HEK293 (cell line): Measurements from ENCODE around the gene STAB1.

ENCODE experiments used
- CTCF ChIA-PET: fragments of 350-600 bp; formaldehyde crosslinking; extraction: SDS; loops from one replicate; lab custom pipeline; 2021; ENCODE audit warnings: antibody characterized with exemption; lab: Yijun Ruan, JAX
- POLR2A ChIA-PET: fragments of 300-600 bp; formaldehyde crosslinking; extraction: SDS; loops from one replicate; lab custom pipeline; 2020; ENCODE audit warnings: antibody characterized with exemption, inconsistent platforms; lab: Yijun Ruan, JAX
- H3K27ac ChIP-seq: fragments of 200-500 bp; sonication (Bioruptor generic); 2 replicates; pipeline ENCODE4 v1.5.1; 2014; ENCODE audit warnings: low read depth, low read length, control low read depth, inconsistent platforms; ENCODE audit errors: extremely low read depth
- H3K36me3 ChIP-seq, 2 experiments: fragments of 200-500 bp in 1 of 2; sonication (Bioruptor generic) in 1 of 2; 1 replicate in 1 of 2; 2 replicates in 1 of 2; pipeline ENCODE4 v1.5.1; 2014 to 2017; ENCODE audit warnings: inconsistent platforms in 2 of 2, low read length in 2 of 2; ENCODE audit not compliant: control insufficient read depth in 2 of 2, insufficient read depth in 1 of 2
- H3K4me1 ChIP-seq: fragments of 200-500 bp; sonication (Bioruptor generic); 2 replicates; pipeline ENCODE4 v1.5.1; 2014; ENCODE audit warnings: mild to moderate bottlenecking, low read length, inconsistent platforms; ENCODE audit not compliant: control insufficient read depth, insufficient read depth
- H3K4me3 ChIP-seq: 2 replicates; pipeline ENCODE4 v1.5.1; 2011; ENCODE audit warnings: low read depth, mild to moderate bottlenecking, control low read depth, low read length, moderate library complexity
- H3K9me3 ChIP-seq: fragments of 200-500 bp; sonication (Bioruptor generic); 2 replicates; pipeline ENCODE4 v1.5.1; 2014; ENCODE audit warnings: low read depth, low read length, inconsistent platforms; ENCODE audit not compliant: control insufficient read depth, insufficient read depth
- EGR2 ChIP-seq: fragments of 450-650 bp; formaldehyde crosslinking; IDR thresholded peaks from 2 replicates; pipeline ENCODE4 v1.5.1; 2016; ENCODE audit warnings: low read depth, missing biosample characterization, missing genetic modification characterization
- HOXD13 ChIP-seq: sonication (generic); formaldehyde crosslinking; IDR thresholded peaks from 2 replicates; pipeline ENCODE4 v1.8.0; 2022; ENCODE audit warnings: missing genetic modification reagents, borderline replicate concordance
- OVOL3 ChIP-seq: fragments of 450-650 bp; formaldehyde crosslinking; IDR thresholded peaks from 2 replicates; pipeline ENCODE4 v1.5.1; 2016; ENCODE audit warnings: missing biosample characterization, missing genetic modification characterization
- RBAK ChIP-seq: fragments of 450-650 bp; formaldehyde crosslinking; IDR thresholded peaks from 2 replicates; pipeline ENCODE4 v1.5.1; 2016; ENCODE audit warnings: missing biosample characterization, missing genetic modification characterization
- ZBTB7A ChIP-seq: fragments of 450-650 bp; formaldehyde crosslinking; IDR thresholded peaks from 2 replicates; pipeline ENCODE4 v1.5.1; 2016; ENCODE audit warnings: low read depth, missing biosample characterization, missing genetic modification characterization
- ZNF175 ChIP-seq: fragments of 450-650 bp; formaldehyde crosslinking; IDR thresholded peaks from 2 replicates; pipeline ENCODE4 v1.5.1; 2016; ENCODE audit warnings: missing biosample characterization, missing genetic modification characterization
- ZNF292 ChIP-seq: fragments of 450-650 bp; formaldehyde crosslinking; IDR thresholded peaks from 2 replicates; pipeline ENCODE4 v1.5.1; 2016; ENCODE audit warnings: low read depth, missing biosample characterization, missing genetic modification characterization, borderline replicate concordance
- ZNF433 ChIP-seq: fragments of 450-650 bp; formaldehyde crosslinking; IDR thresholded peaks from 2 replicates; pipeline ENCODE4 v1.5.1; 2016; ENCODE audit warnings: missing biosample characterization, missing genetic modification characterization, low read depth
- ZNF529 ChIP-seq: fragments of 450-650 bp; formaldehyde crosslinking; IDR thresholded peaks from 2 replicates; pipeline ENCODE4 v1.5.1; 2017; ENCODE audit warnings: missing genetic modification characterization, missing biosample characterization; ENCODE audit not compliant: insufficient replicate concordance
- ZNF843 ChIP-seq: fragments of 450-650 bp; formaldehyde crosslinking; IDR thresholded peaks from 2 replicates; pipeline ENCODE4 v1.5.1; 2016; ENCODE audit warnings: missing biosample characterization, missing genetic modification characterization
- TF ChIP-seq, protein P1 (sequence below): IDR thresholded peaks from 2 replicates; pipeline ENCODE4 v1.6.1; 2011; ENCODE audit warnings: mild to moderate bottlenecking, low read depth, low read length, borderline replicate concordance
- TF ChIP-seq, protein P2 (sequence below): fragments of 450-650 bp; formaldehyde crosslinking; IDR thresholded peaks from 2 replicates; pipeline ENCODE4 v1.5.1; 2016; ENCODE audit warnings: missing biosample characterization, missing genetic modification characterization
- TF ChIP-seq, protein P3 (sequence below): fragments of 450-650 bp; formaldehyde crosslinking; IDR thresholded peaks from 2 replicates; pipeline ENCODE4 v1.5.1; 2017; ENCODE audit warnings: missing biosample characterization, mild to moderate bottlenecking, missing genetic modification characterization, moderate library complexity
- TF ChIP-seq, protein P4 (sequence below): fragments of 450-650 bp; formaldehyde crosslinking; IDR thresholded peaks from 2 replicates; pipeline ENCODE4 v1.5.1; 2016; ENCODE audit warnings: missing biosample characterization, missing genetic modification characterization
- TF ChIP-seq, protein P5 (sequence below): fragments of 450-650 bp; formaldehyde crosslinking; IDR thresholded peaks from 2 replicates; pipeline ENCODE4 v1.5.1; 2016; ENCODE audit warnings: missing biosample characterization, missing genetic modification characterization

Gene STAB1

DNA sequence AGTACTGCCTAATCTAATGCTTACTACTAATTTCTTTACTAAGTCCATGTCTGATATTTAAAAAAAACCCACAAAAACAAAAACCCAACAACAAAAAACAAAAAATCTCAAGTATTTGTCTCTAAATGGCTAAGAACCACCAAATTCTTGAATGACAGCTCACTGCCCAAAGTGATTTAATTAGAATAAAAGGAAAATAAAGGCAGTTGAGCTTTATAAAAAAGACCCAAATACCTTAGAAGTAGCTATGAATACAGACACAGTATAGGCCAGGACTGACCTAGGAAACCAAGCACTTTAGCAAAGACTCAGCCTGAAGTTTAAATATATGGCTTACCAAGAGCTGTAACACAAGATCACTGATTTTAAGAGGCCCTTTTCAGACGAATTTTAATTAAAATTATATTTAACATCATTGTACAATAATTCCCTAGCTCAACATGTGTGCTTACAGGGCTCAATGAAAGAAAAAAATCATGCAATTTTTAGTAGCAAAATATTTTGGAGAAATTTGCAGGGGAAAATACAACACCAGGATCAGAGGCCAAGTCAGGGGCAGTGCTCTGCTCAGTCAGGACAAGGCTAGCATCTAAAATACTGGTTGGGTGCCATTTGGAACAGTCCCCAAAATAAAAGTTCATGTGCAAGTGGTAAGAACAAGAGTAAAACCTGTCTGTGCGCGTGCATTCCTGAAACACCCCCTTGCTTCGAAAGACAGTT lies 66.0 kb downstream of the STAB1 start:
- TF ChIP-seq ZNF433 (tag by site-specific recombination) (no peak), ZNF292 (tag by site-specific recombination) (no peak), ZNF175 (tag by site-specific recombination) (no peak), ZNF529 (tag by site-specific recombination) (no peak), EGR2 (tag by site-specific recombination) (no peak), RBAK (tag by site-specific recombination) (no peak), ZBTB7A (no peak), OVOL3 (tag by site-specific recombination) (no peak), HOXD13 (CRISPR knock-in tag) (no peak), ZNF843 (tag by site-specific recombination) (no peak)
- TF ChIP-seq, protein P1, sequence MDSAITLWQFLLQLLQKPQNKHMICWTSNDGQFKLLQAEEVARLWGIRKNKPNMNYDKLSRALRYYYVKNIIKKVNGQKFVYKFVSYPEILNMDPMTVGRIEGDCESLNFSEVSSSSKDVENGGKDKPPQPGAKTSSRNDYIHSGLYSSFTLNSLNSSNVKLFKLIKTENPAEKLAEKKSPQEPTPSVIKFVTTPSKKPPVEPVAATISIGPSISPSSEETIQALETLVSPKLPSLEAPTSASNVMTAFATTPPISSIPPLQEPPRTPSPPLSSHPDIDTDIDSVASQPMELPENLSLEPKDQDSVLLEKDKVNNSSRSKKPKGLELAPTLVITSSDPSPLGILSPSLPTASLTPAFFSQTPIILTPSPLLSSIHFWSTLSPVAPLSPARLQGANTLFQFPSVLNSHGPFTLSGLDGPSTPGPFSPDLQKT: no peak
- TF ChIP-seq, protein P2, sequence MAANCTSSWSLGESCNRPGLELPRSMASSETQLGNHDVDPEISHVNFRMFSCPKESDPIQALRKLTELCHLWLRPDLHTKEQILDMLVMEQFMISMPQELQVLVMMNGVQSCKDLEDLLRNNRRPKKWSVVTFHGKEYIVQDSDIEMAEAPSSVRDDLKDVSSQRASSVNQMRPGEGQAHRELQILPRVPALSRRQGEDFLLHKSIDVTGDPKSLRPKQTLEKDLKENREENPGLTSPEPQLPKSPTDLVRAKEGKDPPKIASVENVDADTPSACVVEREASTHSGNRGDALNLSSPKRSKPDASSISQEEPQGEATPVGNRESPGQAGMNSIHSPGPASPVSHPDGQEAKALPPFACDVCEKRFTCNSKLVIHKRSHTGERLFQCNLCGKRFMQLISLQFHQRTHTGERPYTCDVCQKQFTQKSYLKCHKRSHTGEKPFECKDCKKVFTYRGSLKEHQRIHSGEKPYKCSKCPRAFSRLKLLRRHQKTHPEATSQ (tag by site-specific recombination): no peak
- TF ChIP-seq, protein P3, sequence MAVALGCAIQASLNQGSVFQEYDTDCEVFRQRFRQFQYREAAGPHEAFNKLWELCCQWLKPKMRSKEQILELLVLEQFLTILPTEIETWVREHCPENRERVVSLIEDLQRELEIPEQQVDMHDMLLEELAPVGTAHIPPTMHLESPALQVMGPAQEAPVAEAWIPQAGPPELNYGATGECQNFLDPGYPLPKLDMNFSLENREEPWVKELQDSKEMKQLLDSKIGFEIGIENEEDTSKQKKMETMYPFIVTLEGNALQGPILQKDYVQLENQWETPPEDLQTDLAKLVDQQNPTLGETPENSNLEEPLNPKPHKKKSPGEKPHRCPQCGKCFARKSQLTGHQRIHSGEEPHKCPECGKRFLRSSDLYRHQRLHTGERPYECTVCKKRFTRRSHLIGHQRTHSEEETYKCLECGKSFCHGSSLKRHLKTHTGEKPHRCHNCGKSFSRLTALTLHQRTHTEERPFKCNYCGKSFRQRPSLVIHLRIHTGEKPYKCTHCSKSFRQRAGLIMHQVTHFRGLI (tag by site-specific recombination): no peak
- TF ChIP-seq, protein P4, sequence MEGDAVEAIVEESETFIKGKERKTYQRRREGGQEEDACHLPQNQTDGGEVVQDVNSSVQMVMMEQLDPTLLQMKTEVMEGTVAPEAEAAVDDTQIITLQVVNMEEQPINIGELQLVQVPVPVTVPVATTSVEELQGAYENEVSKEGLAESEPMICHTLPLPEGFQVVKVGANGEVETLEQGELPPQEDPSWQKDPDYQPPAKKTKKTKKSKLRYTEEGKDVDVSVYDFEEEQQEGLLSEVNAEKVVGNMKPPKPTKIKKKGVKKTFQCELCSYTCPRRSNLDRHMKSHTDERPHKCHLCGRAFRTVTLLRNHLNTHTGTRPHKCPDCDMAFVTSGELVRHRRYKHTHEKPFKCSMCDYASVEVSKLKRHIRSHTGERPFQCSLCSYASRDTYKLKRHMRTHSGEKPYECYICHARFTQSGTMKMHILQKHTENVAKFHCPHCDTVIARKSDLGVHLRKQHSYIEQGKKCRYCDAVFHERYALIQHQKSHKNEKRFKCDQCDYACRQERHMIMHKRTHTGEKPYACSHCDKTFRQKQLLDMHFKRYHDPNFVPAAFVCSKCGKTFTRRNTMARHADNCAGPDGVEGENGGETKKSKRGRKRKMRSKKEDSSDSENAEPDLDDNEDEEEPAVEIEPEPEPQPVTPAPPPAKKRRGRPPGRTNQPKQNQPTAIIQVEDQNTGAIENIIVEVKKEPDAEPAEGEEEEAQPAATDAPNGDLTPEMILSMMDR (tag by site-specific recombination): no peak
- TF ChIP-seq, protein P5, sequence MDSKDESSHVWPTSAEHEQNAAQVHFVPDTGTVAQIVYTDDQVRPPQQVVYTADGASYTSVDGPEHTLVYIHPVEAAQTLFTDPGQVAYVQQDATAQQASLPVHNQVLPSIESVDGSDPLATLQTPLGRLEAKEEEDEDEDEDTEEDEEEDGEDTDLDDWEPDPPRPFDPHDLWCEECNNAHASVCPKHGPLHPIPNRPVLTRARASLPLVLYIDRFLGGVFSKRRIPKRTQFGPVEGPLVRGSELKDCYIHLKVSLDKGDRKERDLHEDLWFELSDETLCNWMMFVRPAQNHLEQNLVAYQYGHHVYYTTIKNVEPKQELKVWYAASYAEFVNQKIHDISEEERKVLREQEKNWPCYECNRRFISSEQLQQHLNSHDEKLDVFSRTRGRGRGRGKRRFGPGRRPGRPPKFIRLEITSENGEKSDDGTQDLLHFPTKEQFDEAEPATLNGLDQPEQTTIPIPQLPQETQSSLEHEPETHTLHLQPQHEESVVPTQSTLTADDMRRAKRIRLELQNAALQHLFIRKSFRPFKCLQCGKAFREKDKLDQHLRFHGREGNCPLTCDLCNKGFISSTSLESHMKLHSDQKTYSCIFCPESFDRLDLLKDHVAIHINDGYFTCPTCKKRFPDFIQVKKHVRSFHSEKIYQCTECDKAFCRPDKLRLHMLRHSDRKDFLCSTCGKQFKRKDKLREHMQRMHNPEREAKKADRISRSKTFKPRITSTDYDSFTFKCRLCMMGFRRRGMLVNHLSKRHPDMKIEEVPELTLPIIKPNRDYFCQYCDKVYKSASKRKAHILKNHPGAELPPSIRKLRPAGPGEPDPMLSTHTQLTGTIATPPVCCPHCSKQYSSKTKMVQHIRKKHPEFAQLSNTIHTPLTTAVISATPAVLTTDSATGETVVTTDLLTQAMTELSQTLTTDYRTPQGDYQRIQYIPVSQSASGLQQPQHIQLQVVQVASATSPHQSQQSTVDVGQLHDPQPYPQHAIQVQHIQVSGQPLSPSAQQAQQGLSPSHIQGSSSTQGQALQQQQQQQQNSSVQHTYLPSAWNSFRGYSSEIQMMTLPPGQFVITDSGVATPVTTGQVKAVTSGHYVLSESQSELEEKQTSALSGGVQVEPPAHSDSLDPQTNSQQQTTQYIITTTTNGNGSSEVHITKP (tag by site-specific recombination): no peak
- no peaks in the 10 kb centered on the region for H3K9me3 ChIP-seq
- ChIA-PET POLR2A (no interaction called here), CTCF (interaction anchor here (0.7 kb wide), 1 partner anchor 1454 kb away, joined by 3 read pairs; no protein-coding TSS in a partner anchor)
- peaks cover 4 to 77% of the 10 kb centered on the region in 2 experiments; a peak in 2 of 3 replicates for H3K36me3 ChIP-seq
- H3K4me1 ChIP-seq: no peaks in the 10 kb centered on the region
- no peak overlapping the region for H3K27ac ChIP-seq
- H3K4me3 ChIP-seq: no peak overlapping the region
